NK-92 (cell line): ENCODE results near the gene NOM1.
"Not testable (repeated sequence)": the region's sequence is repeated elsewhere in the genome, so short reads cannot be mapped to it uniquely, and the experiment has no call there.

Experiments
- DNase-seq: peaks from one replicate; lab custom pipeline; 2025; ENCODE audit not compliant: unreplicated experiment; lab: John Stamatoyannopoulos, UW

The NOM1 gene

GRCh38 chr7:156949541-156950380 is at the start of gene NOM1:
Gene NOM1 (plus strand): TSS chr7:156949712. CDS start chr7:156949738, 26 bp downstream.
- peak; percentile 24 for DNase-seq

GRCh38 chr7:156900093-156900492 is 49.4 kb upstream of the NOM1 start:
- not testable (repeated sequence) for DNase-seq

GRCh38 chr7:156903232-156903909 is 46.1 kb upstream of the NOM1 start:
- DNase-seq = no peak

DNA sequence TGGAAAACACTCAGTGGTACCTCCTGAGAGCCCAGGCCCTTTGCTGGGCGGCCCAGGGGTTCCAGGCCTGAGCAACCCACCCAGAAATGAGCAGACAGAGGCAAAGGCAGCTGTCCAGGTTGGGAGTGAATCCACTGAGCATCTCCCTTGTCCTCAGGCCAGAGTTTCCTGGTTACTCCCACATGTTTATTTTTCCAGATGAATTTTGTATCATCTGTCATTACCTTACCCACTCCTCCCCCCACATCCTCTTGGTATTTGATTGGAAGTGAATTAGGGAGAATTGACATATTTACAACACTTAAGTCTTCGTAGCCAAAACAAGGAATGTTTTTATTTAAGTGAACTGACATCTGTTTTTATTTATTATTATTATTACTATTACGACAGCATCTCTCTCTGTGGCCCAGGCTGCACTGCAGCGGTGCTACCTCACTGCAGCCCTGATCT is 43.3 kb upstream of the NOM1 start:
- DNase-seq = no peak

DNA sequence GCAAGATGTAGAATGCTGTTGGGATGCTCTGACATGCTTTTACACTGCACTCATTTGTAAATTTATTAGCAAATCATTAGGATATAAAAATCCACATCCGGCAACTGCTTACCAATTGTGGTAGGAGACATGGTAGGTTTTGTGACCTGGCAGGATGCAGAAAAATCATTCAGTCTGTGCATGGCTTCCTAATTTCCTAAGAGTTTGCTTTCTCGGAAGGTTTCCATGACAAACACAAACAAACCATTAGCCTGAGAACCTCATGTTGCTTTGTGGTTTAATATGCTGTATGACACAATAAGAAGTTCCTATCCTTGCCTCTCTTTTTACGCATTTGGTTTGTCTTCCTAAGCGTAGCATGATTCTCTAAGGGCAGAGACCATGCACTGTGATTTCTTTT is 41.9 kb upstream of the NOM1 start:
- DNase-seq = no peak

DNA sequence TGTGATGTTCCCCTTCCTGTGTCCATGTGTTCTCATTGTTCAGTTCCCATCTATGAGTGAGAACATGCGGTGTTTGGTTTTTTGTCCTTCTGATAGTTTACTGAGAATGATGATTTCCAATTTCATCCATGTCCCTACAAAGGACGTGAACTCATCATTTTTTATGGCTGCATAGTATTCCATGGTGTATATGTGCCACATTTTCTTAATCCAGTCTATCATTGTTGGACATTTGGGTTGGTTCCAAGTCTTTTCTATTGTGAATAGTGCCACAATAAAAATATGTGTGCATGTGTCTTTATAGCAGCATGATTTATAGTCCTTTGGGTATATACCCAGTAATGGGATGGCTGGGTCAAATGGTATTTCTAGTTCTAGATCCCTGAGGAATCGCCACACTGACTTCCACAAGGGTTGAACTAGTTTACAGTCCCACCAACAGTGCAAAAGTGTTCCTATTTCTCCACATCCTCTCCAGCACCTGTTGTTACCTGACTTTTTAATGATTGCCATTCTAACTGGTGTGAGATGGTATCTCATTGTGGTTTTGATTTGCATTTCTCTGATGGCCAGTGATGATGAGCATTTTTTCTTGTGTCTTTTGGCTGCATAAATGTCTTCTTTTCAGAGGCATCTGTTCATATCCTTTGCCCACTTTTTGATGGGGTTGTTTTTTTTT is 39.8 kb upstream of the NOM1 start:
- not testable (repeated sequence) for DNase-seq

GRCh38 chr7:156918635-156919034 is 30.9 kb upstream of the NOM1 start:
- DNase-seq = no peak

DNA sequence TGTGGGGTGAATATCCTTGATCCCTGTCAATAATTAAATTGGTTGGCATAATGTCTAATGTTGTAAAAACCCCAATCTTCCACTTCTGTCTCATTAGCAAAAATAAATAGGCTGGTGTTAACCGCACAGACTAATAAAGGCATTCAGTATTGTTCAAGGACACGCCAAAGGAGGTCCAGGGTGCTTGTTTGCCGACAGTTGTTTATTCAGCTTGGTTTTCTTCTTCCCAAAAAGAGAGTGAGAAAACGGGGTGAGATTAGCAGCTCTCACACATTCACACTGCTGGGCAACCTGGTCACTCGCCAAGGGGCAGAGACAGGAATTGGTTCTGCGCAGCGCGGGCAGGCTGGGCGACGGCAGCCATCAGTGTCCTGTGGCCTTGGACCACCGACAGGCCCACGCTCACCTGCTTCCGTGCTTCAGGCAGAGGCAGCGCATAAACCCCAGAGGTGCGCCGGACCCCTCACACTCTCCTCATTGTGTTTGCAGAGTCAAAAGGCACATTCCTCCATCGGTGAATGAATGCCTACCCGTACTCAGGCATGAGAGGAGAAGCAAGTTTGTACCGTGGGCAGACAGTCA is 30.3 kb upstream of the NOM1 start:
- no peak for DNase-seq

DNA sequence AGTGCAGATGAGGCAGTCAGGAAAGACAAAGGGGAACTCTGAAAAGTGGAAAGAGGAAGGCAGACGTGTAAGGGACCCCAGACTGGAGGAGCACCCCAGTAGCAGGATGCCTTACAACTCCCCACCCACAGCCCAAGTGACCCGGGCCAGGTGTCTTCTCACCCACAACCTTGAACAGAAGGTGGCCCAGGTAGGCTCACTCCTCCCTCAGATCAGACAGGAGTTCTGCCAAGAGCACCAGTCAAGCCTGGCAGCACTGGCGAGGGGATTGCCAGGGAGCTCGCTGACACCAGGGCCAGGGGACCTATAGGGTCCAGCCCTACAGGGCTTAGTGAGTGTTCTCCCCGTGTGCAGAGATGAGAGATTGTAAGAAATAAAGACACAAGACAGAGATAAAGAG is 29.4 kb upstream of the NOM1 start:
- no peak for DNase-seq

GRCh38 chr7:156920487-156921373 is 28.8 kb upstream of the NOM1 start:
- DNase-seq = not testable (repeated sequence)

DNA sequence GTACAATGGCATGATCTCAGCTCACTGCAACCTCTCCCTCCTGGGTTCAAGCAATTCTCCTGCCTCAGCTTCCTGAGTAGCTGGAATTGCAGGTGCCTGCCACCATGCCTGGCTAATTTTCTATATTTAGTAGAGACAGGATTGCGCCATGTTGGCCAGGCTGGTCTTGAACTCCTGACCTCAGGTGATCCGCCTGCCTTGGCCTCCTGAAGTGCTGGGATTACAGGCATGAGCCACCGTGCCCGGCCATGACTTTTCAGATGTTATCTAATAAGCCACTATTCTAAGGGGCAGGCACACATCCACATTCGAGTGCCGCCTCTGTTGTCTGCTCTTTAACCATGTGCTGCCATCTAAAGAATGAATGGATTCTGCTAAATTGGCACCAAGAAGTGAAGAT is 27.2 kb upstream of the NOM1 start:
- DNase-seq = not testable (repeated sequence)

- not testable (repeated sequence) for DNase-seq
These were observed 23.7 kb upstream of the NOM1 start for GRCh38 chr7:156925821-156926220.

GRCh38 chr7:156927571-156928405 is 21.7 kb upstream of the NOM1 start:
- no peak for DNase-seq

DNA sequence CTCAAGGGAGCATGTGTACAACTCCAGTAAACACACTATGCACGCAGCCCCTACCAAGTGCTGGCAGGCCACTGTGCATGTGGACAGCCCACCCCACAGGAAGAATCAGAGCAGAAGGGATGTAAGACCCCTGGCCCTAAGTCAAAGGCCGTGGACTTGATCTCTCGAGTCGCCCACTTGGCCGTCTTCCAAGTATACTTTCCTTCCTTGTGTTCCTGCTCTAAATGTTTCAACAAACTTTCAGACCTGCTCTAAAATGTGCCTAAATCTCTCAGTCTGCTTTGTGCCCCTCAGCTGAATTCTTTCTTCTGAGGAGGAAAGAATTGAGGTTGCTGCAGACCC is 21.1 kb upstream of the NOM1 start:
- no peak for DNase-seq

- DNase-seq = no peak
These were observed 19.5 kb upstream of the NOM1 start for GRCh38 chr7:156929789-156930539.

DNA sequence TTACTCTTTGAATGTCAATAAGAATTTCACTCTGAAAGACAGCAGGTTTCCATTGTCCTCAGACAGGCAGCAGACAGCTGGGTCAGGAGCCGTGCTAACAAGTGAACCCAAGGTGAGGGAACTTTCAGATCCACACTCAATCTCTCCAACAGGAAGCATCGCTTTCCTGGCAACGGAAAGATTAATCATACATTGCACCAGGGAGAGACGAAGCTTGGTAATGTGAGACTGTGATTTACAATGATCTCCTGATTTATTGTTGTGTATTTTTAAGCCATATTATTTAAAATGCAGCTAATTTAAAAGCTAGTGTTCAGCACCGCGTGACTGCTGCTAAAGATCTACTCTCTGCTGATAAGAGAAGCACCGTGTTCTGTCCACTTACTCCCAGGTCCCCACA is 17.5 kb upstream of the NOM1 start:
- DNase-seq = no peak

- DNase-seq = no peak
These were observed 14.3 kb upstream of the NOM1 start for GRCh38 chr7:156935250-156935649.

DNA sequence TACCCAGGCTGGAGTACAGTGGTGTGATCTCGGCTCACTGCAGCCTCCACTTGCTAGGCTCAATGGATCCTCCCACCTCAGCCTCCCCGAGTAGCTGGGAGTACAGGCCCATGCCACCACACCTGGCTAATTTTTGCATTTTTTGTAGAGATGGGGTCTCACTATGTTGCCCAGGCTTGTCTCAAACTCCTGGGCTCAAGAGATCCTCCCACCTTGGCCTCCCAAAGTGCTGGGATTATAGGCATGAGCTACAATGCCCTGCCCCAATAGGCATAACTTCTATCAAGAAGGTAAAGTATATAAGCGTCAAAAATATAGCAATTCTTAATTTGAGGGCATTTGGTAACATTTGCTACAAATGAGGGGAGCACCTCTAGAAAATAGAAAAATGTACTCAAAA is 12.7 kb upstream of the NOM1 start:
- not testable (repeated sequence) for DNase-seq
